Measurements from ENCODE around the gene FREM1. TPM values are rescaled to one million over a fixed set of nuclear protein-coding genes. Genes with fewer than 3 reads are reported as not detected.

FREM1 gene
- total and polyA plus RNA-seq, 10 donors: 0.07 to 4.3 (median 0.54) TPM; not detected in 1

DNA sequence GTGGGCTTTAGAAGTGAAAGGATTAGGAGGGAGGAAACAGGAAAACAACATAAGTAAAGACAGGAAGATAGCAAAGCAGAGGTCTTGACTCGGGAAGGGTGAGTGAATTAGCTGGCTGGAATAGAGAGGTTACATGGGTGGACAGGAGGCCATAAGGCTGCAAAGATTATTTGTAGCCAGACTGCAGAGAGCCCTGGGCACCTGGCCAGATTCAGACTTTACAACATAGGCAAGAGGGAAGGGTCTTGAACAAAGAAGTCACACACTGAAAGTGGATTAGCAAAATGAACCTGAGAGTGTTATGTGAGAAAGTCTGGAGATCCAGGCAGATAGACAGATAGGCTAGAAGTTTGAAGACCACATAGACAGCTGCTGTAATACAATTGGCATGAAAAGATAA, 158.0 kb downstream of the FREM1 start:
- no peak for DNase-seq
- no peak overlapping the region for H3K27ac ChIP-seq

DNA sequence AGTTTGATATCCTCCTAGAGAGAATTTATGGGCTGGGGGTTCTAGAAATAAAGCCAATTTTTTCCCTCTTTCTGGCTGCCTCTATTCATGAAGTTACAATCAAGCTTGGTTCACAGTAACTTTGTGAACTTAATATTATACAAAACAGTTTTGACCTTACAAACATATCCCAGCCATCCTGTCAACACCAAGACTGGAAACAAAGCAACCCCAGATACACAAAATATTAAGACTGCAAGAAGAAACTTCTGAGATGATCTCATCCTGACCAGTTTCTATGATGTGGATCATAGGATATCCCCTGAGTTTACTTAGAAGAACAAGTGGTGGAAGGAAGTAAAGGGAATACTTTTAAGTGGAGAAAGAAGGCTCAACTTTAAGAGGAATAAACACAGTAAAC, 159.4 kb downstream of the FREM1 start:
- no peak for DNase-seq

More for the DNA sequence above, 158.0 kb downstream of the FREM1 start:
- no peak for TF ChIP-seq POLR2A (IDR thresholded peaks at IDR 0.05)
- no peak for TF ChIP-seq POLR2AphosphoS5 (IDR thresholded peaks at IDR 0.05)
- TF ChIP-seq, protein P1, sequence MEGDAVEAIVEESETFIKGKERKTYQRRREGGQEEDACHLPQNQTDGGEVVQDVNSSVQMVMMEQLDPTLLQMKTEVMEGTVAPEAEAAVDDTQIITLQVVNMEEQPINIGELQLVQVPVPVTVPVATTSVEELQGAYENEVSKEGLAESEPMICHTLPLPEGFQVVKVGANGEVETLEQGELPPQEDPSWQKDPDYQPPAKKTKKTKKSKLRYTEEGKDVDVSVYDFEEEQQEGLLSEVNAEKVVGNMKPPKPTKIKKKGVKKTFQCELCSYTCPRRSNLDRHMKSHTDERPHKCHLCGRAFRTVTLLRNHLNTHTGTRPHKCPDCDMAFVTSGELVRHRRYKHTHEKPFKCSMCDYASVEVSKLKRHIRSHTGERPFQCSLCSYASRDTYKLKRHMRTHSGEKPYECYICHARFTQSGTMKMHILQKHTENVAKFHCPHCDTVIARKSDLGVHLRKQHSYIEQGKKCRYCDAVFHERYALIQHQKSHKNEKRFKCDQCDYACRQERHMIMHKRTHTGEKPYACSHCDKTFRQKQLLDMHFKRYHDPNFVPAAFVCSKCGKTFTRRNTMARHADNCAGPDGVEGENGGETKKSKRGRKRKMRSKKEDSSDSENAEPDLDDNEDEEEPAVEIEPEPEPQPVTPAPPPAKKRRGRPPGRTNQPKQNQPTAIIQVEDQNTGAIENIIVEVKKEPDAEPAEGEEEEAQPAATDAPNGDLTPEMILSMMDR (IDR thresholded peaks at IDR 0.05 in 8 of 11, conservative IDR thresholded peaks at IDR 0.05 in 3 of 11): no peak
- Histone ChIP-seq H3K4me1 (no peaks in the 10 kb centered on the region), H3K4me3 (no peak overlapping the region), H3K27me3 (replicated peaks in 1 of 7) (peaks cover 0 to 5% (median 0%) of the 10 kb centered on the region in 7 donors), H3K36me3 (no peaks in the 10 kb centered on the region), H3K9me3 (no peaks in the 10 kb centered on the region)
- 56 to 76% (median 72%) methylated on average over 1 of the region's 1 CpG for WGBS, 5 donors
- intact Hi-C loops (cut with DNase I; ENCODE audit: low total_unique reads): no loop called here

DNA sequence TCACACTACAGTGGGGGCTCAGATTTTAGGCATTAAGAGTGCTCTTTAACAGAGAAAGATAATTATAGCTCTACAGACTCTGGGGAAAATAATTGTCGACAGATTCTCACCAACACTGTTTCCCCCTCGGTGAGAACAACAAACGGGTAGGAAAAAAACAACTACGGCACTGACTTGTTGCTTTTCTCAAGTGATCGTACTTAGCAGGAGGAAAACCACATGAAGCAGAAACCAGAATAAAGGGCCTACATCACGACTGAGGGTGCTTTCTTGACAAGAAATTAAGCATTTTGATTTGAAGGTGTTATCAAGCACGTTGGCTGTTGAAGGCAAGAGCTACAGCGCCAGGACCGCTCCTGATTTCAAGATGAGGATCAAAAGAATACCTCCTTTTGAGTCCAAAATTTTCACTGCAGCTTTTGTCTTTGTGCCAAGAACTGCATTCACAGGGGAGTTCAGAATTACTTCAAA, 160.5 kb downstream of the FREM1 start:
- H3K4me3 ChIP-seq: no peak overlapping the region
- WGBS, 5 donors: 63 to 68% (median 65%) methylated on average over 9 of the region's 9 CpGs
- TF ChIP-seq POLR2AphosphoS5 (IDR thresholded peaks at IDR 0.05) (no peak), POLR2A (IDR thresholded peaks at IDR 0.05) (no peak)
- TF ChIP-seq, protein P1 (IDR thresholded peaks at IDR 0.05 in 8 of 11, conservative IDR thresholded peaks at IDR 0.05 in 3 of 11): no peak

More for the DNA sequence above, 159.4 kb downstream of the FREM1 start:
- H3K27ac ChIP-seq: no peak overlapping the region
- H3K4me1 ChIP-seq: no peaks in the 10 kb centered on the region
- intact Hi-C loops (cut with DNase I; ENCODE audit: low total_unique reads): no loop called here
- TF ChIP-seq POLR2A (IDR thresholded peaks at IDR 0.05) (no peak), POLR2AphosphoS5 (IDR thresholded peaks at IDR 0.05) (no peak)
- TF ChIP-seq, protein P1 (IDR thresholded peaks at IDR 0.05 in 8 of 11, conservative IDR thresholded peaks at IDR 0.05 in 3 of 11): no peak
- no peaks in the 10 kb centered on the region for H3K9me3 ChIP-seq
- H3K4me3 ChIP-seq: no peak overlapping the region
- no peaks in the 10 kb centered on the region for H3K36me3 ChIP-seq
- H3K27me3 ChIP-seq (replicated peaks in 1 of 7): peaks cover 0 to 5% (median 0%) of the 10 kb centered on the region in 7 donors

DNA sequence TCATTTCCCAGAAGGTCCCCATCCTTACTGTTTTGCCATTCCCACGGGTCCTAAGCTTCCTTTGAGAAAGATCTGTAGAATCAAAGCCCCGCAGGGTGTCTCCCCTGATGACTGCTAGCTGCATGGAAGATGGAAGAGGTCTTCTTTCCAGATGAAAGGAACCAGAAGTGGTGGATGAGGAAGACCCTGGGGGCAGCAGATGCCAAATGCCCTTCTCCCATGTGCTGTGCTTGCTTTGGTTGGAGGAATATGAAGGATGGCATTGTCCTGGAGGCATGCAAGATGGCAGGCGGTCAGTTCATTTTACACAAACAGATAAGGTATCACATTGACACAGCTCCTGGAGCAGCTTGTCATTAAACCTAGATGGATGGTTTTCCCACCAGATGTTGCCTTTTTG, 161.9 kb downstream of the FREM1 start:
- 82 to 90% (median 89%) methylated on average over 3 of the region's 3 CpGs for WGBS, 5 donors
- H3K9me3 ChIP-seq: peaks cover 0 to 3% (median 0%) of the 10 kb centered on the region in 8 donors
- H3K4me1 ChIP-seq: no peaks in the 10 kb centered on the region
- intact Hi-C loops (cut with DNase I; ENCODE audit: low total_unique reads): no loop called here
- TF ChIP-seq, protein P1 (IDR thresholded peaks at IDR 0.05 in 8 of 11, conservative IDR thresholded peaks at IDR 0.05 in 3 of 11): no peak
- TF ChIP-seq POLR2AphosphoS5 (IDR thresholded peaks at IDR 0.05): no peak
- TF ChIP-seq POLR2A (IDR thresholded peaks at IDR 0.05): no peak
- peaks cover 0 to 5% (median 0%) of the 10 kb centered on the region in 7 donors for H3K27me3 ChIP-seq (replicated peaks in 1 of 7)
- H3K36me3 ChIP-seq: no peaks in the 10 kb centered on the region
- DNase-seq: no peak
- no peak overlapping the region for H3K27ac ChIP-seq
- no peak overlapping the region for H3K4me3 ChIP-seq

More for the DNA sequence above, 160.5 kb downstream of the FREM1 start:
- no peak for DNase-seq
- intact Hi-C loops (cut with DNase I; ENCODE audit: low total_unique reads): no loop called here
- Histone ChIP-seq H3K9me3 (peaks cover 0 to 1% (median 0%) of the 10 kb centered on the region in 8 donors), H3K4me1 (no peaks in the 10 kb centered on the region), H3K36me3 (no peaks in the 10 kb centered on the region), H3K27ac (no peak overlapping the region), H3K27me3 (replicated peaks in 1 of 7) (peaks cover 0 to 5% (median 0%) of the 10 kb centered on the region in 7 donors)

Data from spleen (tissue), 11 donors.